Measurements from ENCODE around the gene ZDHHC1.

ZDHHC1 gene

GRCh38 chr16:67415872-67416793, at the start of gene ZDHHC1:
TSS of gene ZDHHC1 (minus strand) at chr16:67416477. CDS start at chr16:67407775, 8,702 bp downstream.
- DNase-seq (ENCODE audit: insufficient read length, low spot score) (peak; percentile 67), FAIRE-seq (no peak)
- peak; percentile 59 for TF ChIP-seq CTCF (IDR thresholded peaks at IDR 0.05; ENCODE audit: insufficient read depth, missing control alignments)

GRCh38 chr16:67464565-67464964, 48.3 kb upstream of the ZDHHC1 start:
- no peak for DNase-seq (ENCODE audit: insufficient read length, low spot score)
- no peak for TF ChIP-seq CTCF (IDR thresholded peaks at IDR 0.05; ENCODE audit: insufficient read depth, missing control alignments)
- no peak for FAIRE-seq

GRCh38 chr16:67463691-67464090, 47.4 kb upstream of the ZDHHC1 start:
- no peak for FAIRE-seq
- DNase-seq (ENCODE audit: insufficient read length, low spot score), result no peak
- no peak for TF ChIP-seq CTCF (IDR thresholded peaks at IDR 0.05; ENCODE audit: insufficient read depth, missing control alignments)

- FAIRE-seq (no peak), DNase-seq (ENCODE audit: insufficient read length, low spot score) (no peak)
- TF ChIP-seq CTCF (IDR thresholded peaks at IDR 0.05; ENCODE audit: insufficient read depth, missing control alignments), result no peak
These were observed 46.8 kb upstream of the ZDHHC1 start for GRCh38 chr16:67463059-67463458.

- DNase-seq (ENCODE audit: insufficient read length, low spot score), result no peak
- TF ChIP-seq CTCF (IDR thresholded peaks at IDR 0.05; ENCODE audit: insufficient read depth, missing control alignments), result no peak
- FAIRE-seq, result no peak
These were observed 46.0 kb upstream of the ZDHHC1 start for GRCh38 chr16:67462279-67462655.

- DNase-seq (ENCODE audit: insufficient read length, low spot score) (no peak), FAIRE-seq (no peak)
- no peak for TF ChIP-seq CTCF (IDR thresholded peaks at IDR 0.05; ENCODE audit: insufficient read depth, missing control alignments)
These were observed 45.5 kb upstream of the ZDHHC1 start for GRCh38 chr16:67461600-67462278.

GRCh38 chr16:67460961-67461360, 44.7 kb upstream of the ZDHHC1 start:
- TF ChIP-seq CTCF (IDR thresholded peaks at IDR 0.05; ENCODE audit: insufficient read depth, missing control alignments), result no peak
- no peak for DNase-seq (ENCODE audit: insufficient read length, low spot score)

More at GRCh38 chr16:67460961-67461360, 44.7 kb upstream of the ZDHHC1 start:
- no peak for FAIRE-seq
